GM12878 (cell line): ENCODE data around the gene LSM10. TPM values are rescaled to one million over a fixed set of nuclear protein-coding genes. Genes with fewer than 3 reads are reported as not detected.

ENCODE experiments used
- ATAC-seq: fragments of 200-7000 bp; cut with Tn5 transposase; 3 replicates; pipeline ENCODE4 v1.9.1; 2020; ENCODE audit warnings: mild to moderate bottlenecking, moderate library complexity
- BruUV-seq: library from RNA; stranded (reverse); fragments of 400-500 nt; replicated peaks from 2 replicates; lab custom pipeline; 2021; lab: Mats Ljungman, UMichigan
- CTCF ChIA-PET: fragments of 300-600 bp; sonication (Branson Sonifier 250); formaldehyde crosslinking; extraction: SDS; loops from one replicate; lab custom pipeline; 2021; ENCODE audit warnings: inconsistent platforms; lab: Yijun Ruan, JAX
- POLR2A ChIA-PET: fragments of 350-600 bp; formaldehyde crosslinking; extraction: SDS; loops from one replicate; lab custom pipeline; 2021; ENCODE audit warnings: inconsistent platforms; lab: Charles Lee
- RAD21 ChIA-PET: fragments of 300-600 bp; sonication (Branson Sonifier 250); formaldehyde crosslinking; loops from one replicate; lab custom pipeline; 2023; ENCODE audit warnings: antibody characterized with exemption; ENCODE audit not compliant: unreplicated experiment; lab: Charles Lee
- SMC1A ChIA-PET: fragments of 300-600 bp; sonication (Branson Sonifier 250); formaldehyde crosslinking; loops from one replicate; lab custom pipeline; 2023; ENCODE audit not compliant: unreplicated experiment, uncharacterized antibody; lab: Charles Lee
- DNase-seq: peaks from one replicate; pipeline ENCODE4 v3.0.0-alpha.2; 2011; ENCODE audit warnings: low read depth, low spot score
- FAIRE-seq: peaks from 3 replicates; lab custom pipeline; 2011; peaks lifted over from hg19 to GRCh38; lab: Jason Lieb, UNC
- H2AFZ ChIP-seq: 2 replicates; pipeline ENCODE4 v1.6.0; 2011; ENCODE audit warnings: low read depth, low read length, control low read depth; ENCODE audit not compliant: control insufficient read depth
- H3K27ac ChIP-seq: 2 replicates; pipeline ENCODE4 v1.5.1; 2011; ENCODE audit warnings: control low read depth; ENCODE audit not compliant: control insufficient read depth, insufficient read depth
- H3K27me3 ChIP-seq, 2 experiments: replicated peaks in 1 of 2; 2 replicates each; pipeline versions ENCODE4 v1.6.0 to v1.6.1; 2011; ENCODE audit warnings: low read length in 1 of 2; ENCODE audit not compliant: control insufficient read depth in 2 of 2, insufficient read depth in 2 of 2
- H3K36me3 ChIP-seq, 2 experiments: 2 replicates each; pipeline ENCODE4 v1.5.1; 2011; ENCODE audit warnings: low read length in 1 of 2; ENCODE audit not compliant: control insufficient read depth in 2 of 2, insufficient read depth in 2 of 2
- H3K4me1 ChIP-seq: 2 replicates; pipeline ENCODE4 v1.6.1; 2011; ENCODE audit warnings: mild to moderate bottlenecking, low read length, moderate library complexity, mixed read lengths; ENCODE audit not compliant: control insufficient read depth, insufficient read depth
- H3K4me2 ChIP-seq: 2 replicates; pipeline ENCODE4 v1.6.0; 2011; ENCODE audit warnings: control low read depth; ENCODE audit not compliant: control insufficient read depth, insufficient read depth
- H3K4me3 ChIP-seq: fragments of 200-600 bp; sonication (generic); 2 replicates; pipeline ENCODE4 v1.5.1; 2016
- H3K79me2 ChIP-seq: 2 replicates; pipeline ENCODE4 v1.6.0; 2011; ENCODE audit warnings: low read length; ENCODE audit not compliant: control insufficient read depth, insufficient read depth
- H3K9ac ChIP-seq: 2 replicates; pipeline ENCODE4 v1.8.0; 2011; ENCODE audit warnings: low read length, control low read depth, mixed read lengths; ENCODE audit not compliant: control insufficient read depth, insufficient read depth
- H3K9me3 ChIP-seq: replicated peaks from 3 replicates; pipeline ENCODE4 v1.5.1; 2011; ENCODE audit warnings: mild to moderate bottlenecking, low read length; ENCODE audit not compliant: control insufficient read depth, insufficient read depth
- H4K20me1 ChIP-seq: 2 replicates; pipeline ENCODE4 v1.6.0; 2011; ENCODE audit not compliant: control insufficient read depth, insufficient read depth
- CREM ChIP-seq: IDR thresholded peaks from 2 replicates; pipeline ENCODE4 v1.6.1; 2014; ENCODE audit warnings: antibody characterized with exemption, low read depth
- EZH2 ChIP-seq: IDR thresholded peaks from 2 replicates; pipeline ENCODE4 v1.6.1; 2012; ENCODE audit warnings: low read depth, mild to moderate bottlenecking, control low read depth, inconsistent platforms, low read length, borderline replicate concordance; ENCODE audit not compliant: control insufficient read depth
- FOS ChIP-seq: IDR thresholded peaks from 3 replicates; pipeline ENCODE4 v1.6.1; 2011; ENCODE audit warnings: borderline replicate concordance; ENCODE audit not compliant: insufficient read length; ENCODE audit errors: extremely low read depth
- GABPA ChIP-seq: IDR thresholded peaks from 2 replicates; pipeline ENCODE4 v1.6.1; 2014; ENCODE audit warnings: antibody characterized with exemption, low read depth, mild to moderate bottlenecking, inconsistent platforms
- IRF3 ChIP-seq: fragments of 450-650 bp; IDR thresholded peaks from 2 replicates; pipeline ENCODE4 v1.6.1; 2014; ENCODE audit warnings: mild to moderate bottlenecking
- IRF4 ChIP-seq: IDR thresholded peaks from 2 replicates; pipeline ENCODE4 v1.6.1; 2011; ENCODE audit warnings: low read depth, low read length
- IRF5 ChIP-seq: fragments of 450-650 bp; IDR thresholded peaks from 2 replicates; pipeline ENCODE4 v1.6.1; 2017; ENCODE audit warnings: borderline replicate concordance
- JUND ChIP-seq: IDR thresholded peaks from 2 replicates; pipeline ENCODE4 v1.6.1; 2012; ENCODE audit warnings: low read depth, mild to moderate bottlenecking, low read length, improper control_type of control experiment, moderate library complexity
- KLF5 ChIP-seq: fragments of 450-650 bp; IDR thresholded peaks from 2 replicates; pipeline ENCODE4 v1.6.1; 2014; ENCODE audit warnings: mild to moderate bottlenecking; ENCODE audit not compliant: partially characterized antibody
- MTA2 ChIP-seq: fragments of 450-650 bp; IDR thresholded peaks from 2 replicates; pipeline ENCODE4 v1.6.1; 2016; ENCODE audit warnings: low read depth, mild to moderate bottlenecking, moderate library complexity
- NR2C1 ChIP-seq: fragments of 450-650 bp; IDR thresholded peaks from 2 replicates; pipeline ENCODE4 v1.6.1; 2017; ENCODE audit warnings: antibody characterized with exemption, mild to moderate bottlenecking, moderate library complexity
- RAD21 ChIP-seq: IDR thresholded peaks from 2 replicates; pipeline ENCODE4 v1.6.1; 2011; ENCODE audit warnings: mild to moderate bottlenecking, low read depth, low read length, moderate library complexity; ENCODE audit not compliant: insufficient read depth
- RB1 ChIP-seq: fragments of 450-650 bp; formaldehyde crosslinking; IDR thresholded peaks from 2 replicates; pipeline ENCODE4 v1.6.1; 2017; ENCODE audit warnings: mild to moderate bottlenecking, borderline replicate concordance
- SPI1 ChIP-seq: IDR thresholded peaks from 2 replicates; pipeline ENCODE4 v1.6.1; 2011; ENCODE audit warnings: low read depth, mild to moderate bottlenecking, low read length, moderate library complexity, borderline replicate concordance; ENCODE audit not compliant: insufficient read depth
- SRF ChIP-seq, 2 experiments: IDR thresholded peaks; 2 replicates each; pipeline ENCODE4 v1.6.1; 2011; ENCODE audit warnings: low read depth in 2 of 2, low read length in 2 of 2, mild to moderate bottlenecking in 1 of 2, moderate library complexity in 1 of 2
- SUZ12 ChIP-seq: fragments of 200-600 bp; sonication (generic); IDR thresholded peaks from one replicate; pipeline ENCODE4 v1.6.1; 2018; ENCODE audit warnings: antibody characterized with exemption, mild to moderate bottlenecking; ENCODE audit not compliant: unreplicated experiment
- WRNIP1 ChIP-seq: IDR thresholded peaks from 2 replicates; pipeline ENCODE4 v1.6.1; 2011; ENCODE audit warnings: low read depth, low read length, improper control_type of control experiment, borderline replicate concordance
- WGBS: methylation state at CpG from one replicate; pipeline ENCODE4 v1.1.6; 2016; ENCODE audit warnings: low lambda C conversion rate; ENCODE audit not compliant: insufficient replicate concordance, insufficient coverage; ENCODE audit errors: missing lambda C conversion rate; 5-methylcytosine and 5-hydroxymethylcytosine counted together
- in situ Hi-C: fragments of 300-500 bp; cut with MboI; formaldehyde crosslinking; loops from 9 replicates; pipeline ENCODE4 v1.14.3; 2018; ENCODE audit warnings: mixed read lengths
- intact Hi-C: fragments of 100-400 bp; cut with micrococcal nuclease; formaldehyde crosslinking; loops from one replicate; pipeline ENCODE4 v1.14.2; 2022; ENCODE audit not compliant: unreplicated experiment
- polyA plus RNA-seq, 11 experiments: library from polyadenylated mRNA; depleted of rRNA in 4 of 11; unstranded in 6 of 11; stranded (reverse) in 5 of 11; fragments of >200 nt; fragmentation: Nextera tagmentation in 4 of 11; fragmentation: Illumina TruSeq in 1 of 11; extraction: Ambion mirVana in 4 of 11; extraction: Trizol in 1 of 11; gene quantifications; 1 replicate in 1 of 11; 2 replicates in 10 of 11; pipeline versions ENCODE4 v1.2.1 to v1.2.3, GENCODE V29; 2011 to 2016; ENCODE audit warnings: inconsistent platforms in 2 of 11, missing spikeins in 2 of 11, low read depth in 1 of 11
- total RNA-seq, 4 experiments: library from RNA; depleted of rRNA in 3 of 4; stranded (reverse); fragments of >200 nt in 3 of 4; fragmentation: Illumina TruSeq in 1 of 4; extraction: Trizol in 1 of 4; gene quantifications; 2 replicates each; pipeline versions ENCODE4 v1.2.1 to v1.2.3, GENCODE V29; 2013 to 2021
- TF ChIP-seq, protein P1 (sequence below): fragments of 450-650 bp; IDR thresholded peaks from 2 replicates; pipeline ENCODE4 v1.6.1; 2016; ENCODE audit warnings: mild to moderate bottlenecking

The LSM10 gene
- total and polyA plus RNA-seq, 10 of the 15 experiments (the other 5 are each of a cell fraction or from before 2014, with no cell fraction given), result 13.1 to 103 (median 57.5) TPM

DNA sequence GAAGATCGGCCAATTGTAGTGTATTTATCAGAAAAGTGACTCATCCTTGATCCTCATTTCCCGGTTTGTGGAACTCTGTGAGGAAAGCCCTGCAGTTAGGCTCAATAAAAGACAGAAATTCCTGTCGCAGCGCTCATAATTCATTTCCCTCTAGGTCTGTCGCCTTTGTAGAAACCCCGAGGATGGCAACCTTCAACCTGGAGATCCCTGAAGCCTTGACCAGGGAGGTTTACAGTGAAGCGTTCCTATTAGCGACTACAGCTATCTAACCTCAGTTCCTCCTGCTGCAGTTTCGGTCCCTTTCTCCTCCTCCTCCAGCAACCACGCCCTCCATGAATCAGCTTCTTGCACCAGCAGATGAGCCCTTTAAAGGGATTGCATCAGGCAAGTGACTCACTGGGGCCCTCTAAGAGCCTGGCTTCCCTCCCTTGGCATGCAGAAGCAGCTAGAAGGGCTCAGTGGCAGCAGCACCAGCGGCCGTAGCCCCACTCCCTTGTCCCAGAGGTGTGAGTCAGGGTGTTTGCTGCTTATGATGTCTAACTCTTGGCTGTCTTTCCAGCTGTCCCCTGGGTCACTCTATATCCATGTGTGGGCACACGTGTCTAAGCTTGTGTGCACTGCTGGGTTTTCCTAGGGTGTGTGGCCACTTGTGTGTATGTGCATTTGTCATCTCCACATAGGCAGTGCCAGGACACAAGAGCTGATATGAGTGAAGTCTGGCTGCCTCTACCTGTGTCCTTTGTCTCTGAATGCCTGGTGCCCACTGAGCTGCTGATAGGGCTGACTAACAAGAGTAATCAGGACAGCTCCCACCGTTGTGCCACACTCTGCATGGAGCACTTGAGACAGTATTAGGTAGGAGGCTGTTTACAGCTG is 11.2 kb downstream of the LSM10 start:
- Histone ChIP-seq H3K4me3 (peak overlapping the region; percentile 76), H3K27ac (peak overlapping the region; percentile 99), H3K9ac (peak overlapping the region; percentile 96), H3K36me3 (0 out of 4 replicates have a peak, but pooled peaks cover 0 to 6% of the 10 kb centered on the region in 2 experiments), H3K79me2 (peaks cover 35% of the 10 kb centered on the region), H3K9me3 (no peaks in the 10 kb centered on the region; the same call in 2 of the 3 replicates), H3K27me3 (no peaks in the 10 kb centered on the region), H3K4me2 (peak overlapping the region; percentile 91), H4K20me1 (no peaks in the 10 kb centered on the region), H3K4me1 (peaks cover 53% of the 10 kb centered on the region), H2AFZ (peak overlapping the region; percentile 72)
- peak; percentile 77 for ATAC-seq
- peak; percentile 92 for FAIRE-seq
- CTCF ChIA-PET, result interaction anchor here (0.6 to 4.6 kb wide), 15 partner anchors 10 to 237 kb away, joined by 3 to 35 read pairs (median 4); partner anchors contain the start of genes LSM10, OSCP1 and TRAPPC3
- intact Hi-C loops, result loop anchor here (10.0 kb wide), 2 partner anchors 162 to 232 kb away; partner anchors contain the start of genes MAP7D1 and THRAP3
- RAD21 ChIA-PET, result interaction anchor here (0.8 to 3.6 kb wide), 17 partner anchors 9 to 237 kb away, joined by 3 to 20 read pairs (median 4); partner anchors contain the start of genes LSM10, THRAP3 and TRAPPC3
- TSS peak; percentile 95 for BruUV-seq
- SMC1A ChIA-PET, result interaction anchor here (0.8 to 2.1 kb wide), 10 partner anchors 11 to 237 kb away, joined by 3 to 36 read pairs (median 5); partner anchors contain the start of genes LSM10 and TRAPPC3
- POLR2A ChIA-PET, result interaction anchor here (0.5 to 3.9 kb wide), 14 partner anchors 9 to 909 kb away, joined by 3 to 79 read pairs (median 6); partner anchors contain the start of genes LSM10, MAP7D1, SH3D21 and THRAP3
- DNase-seq, result peak; percentile 94
- in situ Hi-C loops, result no loop called here
- 1% methylated on average over 14 of the region's 14 CpGs for WGBS
- TF ChIP-seq GABPA (no peak), SPI1 (peak; percentile 70), WRNIP1 (no peak), RB1 (no peak; the same call in 1 of the 2 replicates), SUZ12 (no peak), CREM (no peak), IRF4 (peak; percentile 40; the same call in 1 of the 2 replicates), IRF3 (no peak), SRF (IDR thresholded peaks at IDR 0.05; ENCODE audit: low read depth in 2 of 2, low read length in 2 of 2) (peak; percentile 15 to 81; a peak in 2 of 4 replicates), RAD21 (no peak), FOS (no peak), NR2C1 (no peak), MTA2 (peak; percentile 40), KLF5 (no peak), JUND (no peak), IRF5 (no peak), EZH2 (no peak)
- TF ChIP-seq, protein P1, sequence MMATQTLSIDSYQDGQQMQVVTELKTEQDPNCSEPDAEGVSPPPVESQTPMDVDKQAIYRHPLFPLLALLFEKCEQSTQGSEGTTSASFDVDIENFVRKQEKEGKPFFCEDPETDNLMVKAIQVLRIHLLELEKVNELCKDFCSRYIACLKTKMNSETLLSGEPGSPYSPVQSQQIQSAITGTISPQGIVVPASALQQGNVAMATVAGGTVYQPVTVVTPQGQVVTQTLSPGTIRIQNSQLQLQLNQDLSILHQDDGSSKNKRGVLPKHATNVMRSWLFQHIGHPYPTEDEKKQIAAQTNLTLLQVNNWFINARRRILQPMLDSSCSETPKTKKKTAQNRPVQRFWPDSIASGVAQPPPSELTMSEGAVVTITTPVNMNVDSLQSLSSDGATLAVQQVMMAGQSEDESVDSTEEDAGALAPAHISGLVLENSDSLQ, result peak; percentile 14; the same call in 1 of the 2 replicates
